Measurements from ENCODE around the gene ABTB2. TPM values are rescaled to one million over a fixed set of nuclear protein-coding genes. Genes with fewer than 3 reads are reported as not detected.

ABTB2 gene
- total and polyA plus RNA-seq, 9 of the 15 experiments (the other 6 are each of a cell fraction or from before 2014, with no cell fraction given) = 0.03 to 0.18 (median 0.12) TPM; not detected in 2

- TF ChIP-seq RBM39 (optimal IDR thresholded peaks at IDR 0.05; ENCODE audit: low read depth, low read length) (no peak), SREBF1 (IDR thresholded peaks at IDR 0.05; ENCODE audit: borderline replicate concordance, low read depth, low read length) (no peak), NCOR1 (IDR thresholded peaks at IDR 0.05) (no peak), PATZ1 (CRISPR knock-in tag; IDR thresholded peaks at IDR 0.05; ENCODE audit: borderline replicate concordance) (no peak), KAT8 (IDR thresholded peaks at IDR 0.05; ENCODE audit: low read depth) (no peak), SMAD4 (CRISPR knock-in tag; conservative IDR thresholded peaks at IDR 0.05) (no peak), BCL6 (CRISPR knock-in tag; IDR thresholded peaks at IDR 0.05) (no peak), BRD9 (IDR thresholded peaks at IDR 0.05; ENCODE audit: low read depth, partially characterized antibody) (no peak), SNAPC5 (CRISPR knock-in tag; IDR thresholded peaks at IDR 0.05) (no peak), POLR2G (IDR thresholded peaks at IDR 0.05; ENCODE audit: low read depth, low read length) (no peak), ZNF253 (CRISPR knock-in tag; conservative IDR thresholded peaks at IDR 0.05) (no peak), MXI1 (IDR thresholded peaks at IDR 0.05; ENCODE audit: low read depth, low read length) (no peak), TCFL5 (CRISPR knock-in tag; conservative IDR thresholded peaks at IDR 0.05) (no peak)
- TF ChIP-seq, protein P1, sequence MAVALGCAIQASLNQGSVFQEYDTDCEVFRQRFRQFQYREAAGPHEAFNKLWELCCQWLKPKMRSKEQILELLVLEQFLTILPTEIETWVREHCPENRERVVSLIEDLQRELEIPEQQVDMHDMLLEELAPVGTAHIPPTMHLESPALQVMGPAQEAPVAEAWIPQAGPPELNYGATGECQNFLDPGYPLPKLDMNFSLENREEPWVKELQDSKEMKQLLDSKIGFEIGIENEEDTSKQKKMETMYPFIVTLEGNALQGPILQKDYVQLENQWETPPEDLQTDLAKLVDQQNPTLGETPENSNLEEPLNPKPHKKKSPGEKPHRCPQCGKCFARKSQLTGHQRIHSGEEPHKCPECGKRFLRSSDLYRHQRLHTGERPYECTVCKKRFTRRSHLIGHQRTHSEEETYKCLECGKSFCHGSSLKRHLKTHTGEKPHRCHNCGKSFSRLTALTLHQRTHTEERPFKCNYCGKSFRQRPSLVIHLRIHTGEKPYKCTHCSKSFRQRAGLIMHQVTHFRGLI (CRISPR knock-in tag; IDR thresholded peaks at IDR 0.05) = no peak
- TF ChIP-seq, protein P2, sequence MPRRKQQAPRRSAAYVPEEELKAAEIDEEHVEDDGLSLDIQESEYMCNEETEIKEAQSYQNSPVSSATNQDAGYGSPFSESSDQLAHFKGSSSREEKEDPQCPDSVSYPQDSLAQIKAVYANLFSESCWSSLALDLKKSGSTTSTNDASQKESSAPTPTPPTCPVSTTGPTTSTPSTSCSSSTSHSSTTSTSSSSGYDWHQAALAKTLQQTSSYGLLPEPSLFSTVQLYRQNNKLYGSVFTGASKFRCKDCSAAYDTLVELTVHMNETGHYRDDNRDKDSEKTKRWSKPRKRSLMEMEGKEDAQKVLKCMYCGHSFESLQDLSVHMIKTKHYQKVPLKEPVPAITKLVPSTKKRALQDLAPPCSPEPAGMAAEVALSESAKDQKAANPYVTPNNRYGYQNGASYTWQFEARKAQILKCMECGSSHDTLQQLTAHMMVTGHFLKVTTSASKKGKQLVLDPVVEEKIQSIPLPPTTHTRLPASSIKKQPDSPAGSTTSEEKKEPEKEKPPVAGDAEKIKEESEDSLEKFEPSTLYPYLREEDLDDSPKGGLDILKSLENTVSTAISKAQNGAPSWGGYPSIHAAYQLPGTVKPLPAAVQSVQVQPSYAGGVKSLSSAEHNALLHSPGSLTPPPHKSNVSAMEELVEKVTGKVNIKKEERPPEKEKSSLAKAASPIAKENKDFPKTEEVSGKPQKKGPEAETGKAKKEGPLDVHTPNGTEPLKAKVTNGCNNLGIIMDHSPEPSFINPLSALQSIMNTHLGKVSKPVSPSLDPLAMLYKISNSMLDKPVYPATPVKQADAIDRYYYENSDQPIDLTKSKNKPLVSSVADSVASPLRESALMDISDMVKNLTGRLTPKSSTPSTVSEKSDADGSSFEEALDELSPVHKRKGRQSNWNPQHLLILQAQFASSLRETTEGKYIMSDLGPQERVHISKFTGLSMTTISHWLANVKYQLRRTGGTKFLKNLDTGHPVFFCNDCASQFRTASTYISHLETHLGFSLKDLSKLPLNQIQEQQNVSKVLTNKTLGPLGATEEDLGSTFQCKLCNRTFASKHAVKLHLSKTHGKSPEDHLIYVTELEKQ (CRISPR knock-in tag; IDR thresholded peaks at IDR 0.05) = no peak
- no TSS peak for BruUV-seq (replicated peaks)
These were observed 46.5 kb upstream of the ABTB2 start for GRCh38 chr11:34404280-34404679.

More at GRCh38 chr11:34404280-34404679, 46.5 kb upstream of the ABTB2 start:
- ChIA-PET POLR2A (interaction anchor here (1.0 to 1.4 kb wide), 5 partner anchors 11 to 104 kb away, joined by 3 read pairs; no protein-coding TSS in a partner anchor), CTCF (ENCODE audit: low intra/inter-chr PET ratio) (no interaction called here)
- Histone ChIP-seq H3K4me2 (ENCODE audit: insufficient read depth, low read length) (no peak overlapping the region), H3K9me1 (ENCODE audit: control insufficient read depth, insufficient read depth, low read length) (no peaks in the 10 kb centered on the region), H3K79me2 (ENCODE audit: control insufficient read depth, insufficient read depth, low read length) (no peaks in the 10 kb centered on the region), H3K4me3 (no peak overlapping the region), H3K27me3 (ENCODE audit: control insufficient read depth in 2 of 2, insufficient read depth in 2 of 2, low read length in 2 of 2) (no peaks in the 10 kb centered on the region), H4K20me1 (replicated peaks; ENCODE audit: control insufficient read depth, insufficient read depth, low read length) (no peaks in the 10 kb centered on the region), H2AFZ (ENCODE audit: low read depth, low read length) (peak overlapping the region; percentile 82; the same call in 1 of the 2 replicates), H3K36me3 (ENCODE audit: control insufficient read depth, insufficient read depth, low read length) (no peaks in the 10 kb centered on the region), H3K27ac (ENCODE audit: extremely low read depth, low read depth, low read length) (no peak overlapping the region), H3K9me3 (replicated peaks; ENCODE audit: control insufficient read depth, insufficient read depth, low read depth, low read length) (no peaks in the 10 kb centered on the region), H3K4me1 (replicated peaks in 1 of 2; ENCODE audit: control insufficient read depth in 2 of 2, insufficient read depth in 2 of 2, low read length in 2 of 2) (0 out of 5 replicates have a peak, but pooled peaks cover 0 to 7% of the 10 kb centered on the region in 2 experiments), H3K9ac (ENCODE audit: insufficient read depth in 1 of 2, low read depth in 2 of 2, low read length in 2 of 2) (no peak overlapping the region)
- ATAC-seq (peak; percentile 23; the same call in 1 of the 3 replicates), FAIRE-seq (no peak), DNase-seq (ENCODE audit: extremely low read depth in 1 of 4, low spot score in 3 of 4) (no peak)
- intact Hi-C loops (cut with micrococcal nuclease) = no loop called here
- 38% methylated on average over 6 of the region's 6 CpGs for WGBS (ENCODE audit: insufficient coverage, low coverage, missing lambda C conversion rate)
- in situ Hi-C loops (cut with MboI) = no loop called here

Measured in K562 (cell line).